AG04449 (cell line): ENCODE results near the gene HOXA11.

ENCODE experiments used
- CTCF ChIA-PET: fragments of 350-600 bp; formaldehyde crosslinking; extraction: SDS; loops from one replicate; lab custom pipeline; 2021; ENCODE audit warnings: antibody characterized with exemption; lab: Yijun Ruan, JAX
- POLR2A ChIA-PET: fragments of 400-600, 350-600 bp; formaldehyde crosslinking; extraction: SDS; loops from one replicate; lab custom pipeline; 2020; ENCODE audit warnings: antibody characterized with exemption, inconsistent platforms; lab: Yijun Ruan, JAX
- DNase-seq: peaks from one replicate; pipeline ENCODE4 v3.0.0-alpha.2; 2010; ENCODE audit warnings: low read depth, low spot score
- H3K4me3 ChIP-seq: 2 replicates; pipeline ENCODE4 v1.5.1; 2011; ENCODE audit warnings: low read depth, mild to moderate bottlenecking, control low read depth, low read length
- TF ChIP-seq, protein P1 (sequence below): IDR thresholded peaks from one replicate; pipeline ENCODE4 v1.5.1; 2011; ENCODE audit warnings: mild to moderate bottlenecking, moderate library complexity, low read length, control low read depth, inconsistent platforms; ENCODE audit not compliant: insufficient read depth; ENCODE audit errors: missing control alignments

The HOXA11 gene

GRCh38 chr7:27149842-27150567 is 35.0 kb downstream of the HOXA11 start:
- peak overlapping the region; percentile 72 for H3K4me3 ChIP-seq
- POLR2A ChIA-PET = interaction anchor here (0.9 to 1.7 kb wide), 4 partner anchors 9 to 19 kb away, joined by 3 to 6 read pairs (median 4); partner anchors contain the start of gene HOXA4

GRCh38 chr7:27148756-27149641 is 36.0 kb downstream of the HOXA11 start:
- ChIA-PET CTCF (interaction anchor here (0.6 to 4.7 kb wide), 16 partner anchors 8 to 1256 kb away, joined by 3 to 52 read pairs (median 4); partner anchors contain the start of genes HOXA4 and HOXA7), POLR2A (no interaction called here)
- H3K4me3 ChIP-seq = no peak overlapping the region
- TF ChIP-seq, protein P1, sequence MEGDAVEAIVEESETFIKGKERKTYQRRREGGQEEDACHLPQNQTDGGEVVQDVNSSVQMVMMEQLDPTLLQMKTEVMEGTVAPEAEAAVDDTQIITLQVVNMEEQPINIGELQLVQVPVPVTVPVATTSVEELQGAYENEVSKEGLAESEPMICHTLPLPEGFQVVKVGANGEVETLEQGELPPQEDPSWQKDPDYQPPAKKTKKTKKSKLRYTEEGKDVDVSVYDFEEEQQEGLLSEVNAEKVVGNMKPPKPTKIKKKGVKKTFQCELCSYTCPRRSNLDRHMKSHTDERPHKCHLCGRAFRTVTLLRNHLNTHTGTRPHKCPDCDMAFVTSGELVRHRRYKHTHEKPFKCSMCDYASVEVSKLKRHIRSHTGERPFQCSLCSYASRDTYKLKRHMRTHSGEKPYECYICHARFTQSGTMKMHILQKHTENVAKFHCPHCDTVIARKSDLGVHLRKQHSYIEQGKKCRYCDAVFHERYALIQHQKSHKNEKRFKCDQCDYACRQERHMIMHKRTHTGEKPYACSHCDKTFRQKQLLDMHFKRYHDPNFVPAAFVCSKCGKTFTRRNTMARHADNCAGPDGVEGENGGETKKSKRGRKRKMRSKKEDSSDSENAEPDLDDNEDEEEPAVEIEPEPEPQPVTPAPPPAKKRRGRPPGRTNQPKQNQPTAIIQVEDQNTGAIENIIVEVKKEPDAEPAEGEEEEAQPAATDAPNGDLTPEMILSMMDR = no peak
- no peak for DNase-seq

More at GRCh38 chr7:27149842-27150567, 35.0 kb downstream of the HOXA11 start:
- no peak for DNase-seq
- CTCF ChIA-PET = interaction anchor here (0.6 to 4.7 kb wide), 24 partner anchors 8 to 1304 kb away, joined by 3 to 52 read pairs (median 4); partner anchors contain the start of genes HOXA4 and HOXA7
- TF ChIP-seq, protein P1 = no peak

- peak overlapping the region; percentile 33 for H3K4me3 ChIP-seq
- POLR2A ChIA-PET = no interaction called here
- CTCF ChIA-PET = interaction anchor here (1.0 to 4.7 kb wide), 8 partner anchors 10 to 1255 kb away, joined by 3 to 52 read pairs (median 10); partner anchors contain the start of genes HOXA4 and HOXA7
- no peak for DNase-seq
- TF ChIP-seq, protein P1 = no peak
Observed at GRCh38 chr7:27148031-27148755, 36.8 kb downstream of the HOXA11 start.

- DNase-seq = no peak
Observed at GRCh38 chr7:27147199-27148030, 37.6 kb downstream of the HOXA11 start, which contains the start of gene HOXA6. TSS of gene HOXA6 (minus strand) at chr7:27147774. CDS start at chr7:27147749, 25 bp downstream.

More at GRCh38 chr7:27147199-27148030, 37.6 kb downstream of the HOXA11 start, which contains the start of gene HOXA6:
- ChIA-PET CTCF (interaction anchor here (1.2 to 4.7 kb wide), 5 partner anchors 11 to 294 kb away, joined by 3 to 34 read pairs (median 22); partner anchors contain the start of gene HOXA7), POLR2A (no interaction called here)
- TF ChIP-seq, protein P1 = no peak
- H3K4me3 ChIP-seq = peak within 1 kb of the TSS; percentile 33
